Posterior cingulate gyrus (tissue), 11 donors: Measurements from ENCODE around the gene SS18L1.

Experiments
- DNase-seq, 10 donors: peaks; one replicate each; pipeline versions ENCODE4 v3.0.0 to v3.0.0-alpha.2; 2020 to 2021; ENCODE audit warnings: mixed read lengths in 3 of 10
- intact Hi-C: fragments of 100-400 bp; cut with DNase I; formaldehyde crosslinking; loops from one replicate; pipeline ENCODE4 v1.15.1; 2023

SS18L1 gene

GRCh38 chr20:62217913-62218773 is 74.6 kb downstream of the SS18L1 start:
- intact Hi-C loops, result no loop called here
- peak in 2 of 10 donors; percentile 68 to 83 for DNase-seq

- intact Hi-C loops, result no loop called here
- DNase-seq, result peak in 1 of 10 donors; percentile 85
Measured at GRCh38 chr20:62219101-62219991, 75.8 kb downstream of the SS18L1 start.

GRCh38 chr20:62219992-62220665 is 76.6 kb downstream of the SS18L1 start, which contains the start of gene HRH3:
TSS of gene HRH3 (minus strand) at chr20:62220278. CDS start at chr20:62219970, 308 bp downstream.
- intact Hi-C loops, result no loop called here
- DNase-seq, result peak in 2 of 10 donors; percentile 50 to 91

GRCh38 chr20:62220666-62221568 is 77.3 kb downstream of the SS18L1 start:
- DNase-seq, result no peak

GRCh38 chr20:62222266-62222850 is 78.8 kb downstream of the SS18L1 start:
- intact Hi-C loops, result no loop called here
- no peak for DNase-seq

More at GRCh38 chr20:62220666-62221568, 77.3 kb downstream of the SS18L1 start:
- intact Hi-C loops, result no loop called here

GRCh38 chr20:62222972-62223371 is 79.4 kb downstream of the SS18L1 start:
- intact Hi-C loops, result no loop called here
- no peak for DNase-seq

GRCh38 chr20:62223571-62223970 is 80.0 kb downstream of the SS18L1 start:
- no peak for DNase-seq
- intact Hi-C loops, result no loop called here

GRCh38 chr20:62224113-62224855 is 80.7 kb downstream of the SS18L1 start:
- no peak for DNase-seq
- intact Hi-C loops, result no loop called here

GRCh38 chr20:62225026-62225425 is 81.5 kb downstream of the SS18L1 start:
- DNase-seq, result no peak
- intact Hi-C loops, result no loop called here

GRCh38 chr20:62225820-62226635 is 82.5 kb downstream of the SS18L1 start:
- intact Hi-C loops, result no loop called here
- no peak for DNase-seq

- peak in 5 of 10 donors; percentile 29 to 92 (median 60) for DNase-seq
Measured at GRCh38 chr20:62226707-62227590, 83.4 kb downstream of the SS18L1 start.

GRCh38 chr20:62227591-62227976 is 84.0 kb downstream of the SS18L1 start:
- intact Hi-C loops, result no loop called here
- no peak for DNase-seq

More at GRCh38 chr20:62226707-62227590, 83.4 kb downstream of the SS18L1 start:
- intact Hi-C loops, result no loop called here

- no peak for DNase-seq
- intact Hi-C loops, result no loop called here
Measured at GRCh38 chr20:62227977-62228958, 84.7 kb downstream of the SS18L1 start.

GRCh38 chr20:62228982-62229545 is 85.5 kb downstream of the SS18L1 start:
- intact Hi-C loops, result no loop called here
- no peak for DNase-seq

GRCh38 chr20:62229667-62230066 is 86.1 kb downstream of the SS18L1 start:
- DNase-seq, result no peak
- intact Hi-C loops, result loop anchor here (10.0 kb wide), 1 partner anchor 105 kb away; the partner anchor contains the start of gene LSM14B
